NCI-H187 (cell line): ENCODE data around the gene LRRC14B.

Experiments
- DNase-seq, 2 experiments: peaks; one replicate each; lab custom pipeline; 2025; lab: John Stamatoyannopoulos, UW

The LRRC14B gene

DNA sequence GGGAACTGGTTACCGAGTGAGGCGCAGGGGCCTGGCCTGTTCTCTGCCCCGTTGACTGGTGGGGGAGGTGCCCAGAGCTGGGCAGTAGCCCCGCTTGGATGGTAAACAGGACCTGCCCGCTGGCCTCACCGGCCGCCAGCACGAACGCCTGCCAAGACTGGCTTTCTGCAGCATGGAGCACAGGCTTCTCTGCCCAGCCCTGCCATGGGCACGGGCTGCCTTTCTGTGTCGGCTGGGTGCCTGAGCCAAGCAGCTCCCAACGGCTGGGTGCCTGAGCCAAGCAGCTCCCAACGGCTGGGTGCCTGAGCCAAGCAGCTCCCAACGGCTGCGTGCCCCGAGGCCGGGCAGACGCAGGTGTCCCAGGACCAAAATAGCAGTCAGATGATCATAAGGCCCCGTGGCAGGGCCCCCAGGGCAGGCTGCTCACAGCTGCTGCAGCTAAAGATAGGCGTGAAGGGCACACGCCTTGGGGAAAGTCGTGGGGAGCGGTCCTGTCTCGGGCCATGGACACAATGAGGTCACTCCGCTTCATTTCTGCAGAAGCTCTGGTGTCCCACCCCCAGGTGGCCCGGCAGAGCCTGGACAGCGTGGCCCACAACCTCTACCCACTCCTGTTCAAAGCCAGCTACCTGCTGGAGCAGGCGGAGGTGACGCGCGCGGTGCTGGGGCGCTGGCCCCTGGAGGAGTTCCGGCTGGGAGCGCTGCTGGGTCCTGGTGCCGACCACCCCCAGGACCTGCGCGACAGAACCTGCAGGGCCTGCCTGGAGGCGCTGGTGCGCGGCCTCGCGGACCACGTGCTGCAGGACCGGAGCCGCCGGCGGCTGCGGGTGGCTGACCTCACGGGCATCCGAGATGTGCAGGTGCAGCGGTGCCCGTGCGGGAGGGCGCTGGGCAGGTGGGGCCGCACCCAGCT, at the start of gene LRRC14B:
Gene LRRC14B (plus strand): TSS at position 460 of the 913 bp plus-strand sequence. CDS start 44 bp downstream, at position 504.
- DNase-seq, result no peak

DNA sequence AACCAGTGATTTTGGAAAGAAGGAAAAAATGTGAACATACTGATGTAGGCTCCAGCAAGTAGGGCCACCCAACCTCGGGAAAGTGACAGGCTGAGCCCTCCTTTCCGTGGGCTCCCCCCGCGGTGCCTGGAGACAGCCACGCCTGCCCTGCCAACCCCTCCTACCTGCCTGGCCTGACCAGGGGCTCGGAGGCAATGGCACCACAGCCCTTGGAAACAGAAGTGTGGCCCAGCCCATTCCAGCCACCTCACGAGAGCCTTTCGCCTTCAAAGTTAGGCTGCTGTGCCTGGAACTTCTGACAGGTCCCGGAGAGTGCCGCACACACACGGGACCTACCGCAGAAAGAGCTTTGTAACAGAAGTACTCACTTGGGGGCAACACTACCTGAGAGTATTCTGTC, 49.5 kb upstream of the LRRC14B start:
- no peak for DNase-seq

DNA sequence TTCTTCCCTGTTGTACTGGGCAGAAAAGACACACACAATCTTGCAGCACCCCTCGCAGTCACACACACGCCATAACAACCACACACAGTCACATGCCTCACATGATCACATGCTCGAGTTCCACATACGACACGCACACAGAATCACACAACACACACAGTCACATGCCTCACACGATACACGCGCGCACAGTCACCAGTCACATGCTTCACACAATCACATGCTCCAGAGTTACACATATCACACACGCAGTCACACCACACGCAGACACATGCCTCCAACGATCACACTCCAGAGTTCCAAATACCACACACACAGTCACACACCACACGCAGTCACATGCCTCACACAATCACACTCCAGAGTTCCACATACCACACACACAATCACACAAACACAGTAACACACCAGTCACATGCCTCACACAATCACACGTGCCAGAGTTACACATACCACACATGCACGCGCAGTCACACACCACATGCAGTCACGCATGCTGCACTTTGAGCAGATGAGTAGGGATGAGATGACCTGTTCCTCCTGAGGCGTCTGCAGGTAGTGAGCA, 49.0 kb upstream of the LRRC14B start:
- no peak for DNase-seq

DNA sequence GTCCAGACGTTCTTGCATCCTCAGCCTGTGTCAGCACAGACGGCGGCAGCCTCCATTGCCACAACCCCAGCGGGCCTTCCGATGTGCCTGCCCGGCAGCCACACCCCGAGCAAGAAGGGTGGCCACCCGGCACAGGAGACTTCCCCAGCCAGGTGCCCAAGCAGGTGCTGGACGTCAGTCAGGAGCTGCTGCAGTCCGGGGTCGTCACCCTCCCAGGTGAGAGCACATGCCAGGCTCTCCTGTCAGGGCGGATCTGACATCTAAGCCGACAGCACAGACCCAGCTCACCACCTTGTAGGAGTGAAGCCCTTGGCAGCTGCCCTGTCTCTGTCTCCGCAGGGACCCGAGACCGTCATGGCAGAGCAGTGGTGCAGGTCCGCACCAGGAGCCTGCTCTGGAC, 48.3 kb upstream of the LRRC14B start:
- no peak for DNase-seq

DNA sequence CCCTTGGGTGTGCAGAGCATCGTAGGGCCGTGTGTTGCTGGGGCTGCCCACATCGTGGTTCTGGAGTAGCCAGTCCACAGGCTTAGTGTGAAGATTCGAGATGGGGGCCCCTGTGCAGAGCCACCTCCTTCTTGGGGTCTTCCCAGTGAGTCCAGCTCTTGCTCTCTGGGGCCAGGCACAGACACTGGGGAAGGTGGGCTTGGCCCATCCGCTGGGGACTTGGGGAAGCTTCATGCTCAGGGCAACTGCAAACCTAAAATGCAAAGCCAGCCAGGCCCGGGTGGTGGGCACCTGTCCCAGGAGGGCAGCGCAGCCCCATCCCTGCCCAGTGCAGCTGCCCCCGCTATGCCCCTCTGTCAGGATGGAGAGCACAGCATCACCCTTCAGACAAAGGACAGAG, 46.4 kb upstream of the LRRC14B start:
- DNase-seq, result no peak

DNA sequence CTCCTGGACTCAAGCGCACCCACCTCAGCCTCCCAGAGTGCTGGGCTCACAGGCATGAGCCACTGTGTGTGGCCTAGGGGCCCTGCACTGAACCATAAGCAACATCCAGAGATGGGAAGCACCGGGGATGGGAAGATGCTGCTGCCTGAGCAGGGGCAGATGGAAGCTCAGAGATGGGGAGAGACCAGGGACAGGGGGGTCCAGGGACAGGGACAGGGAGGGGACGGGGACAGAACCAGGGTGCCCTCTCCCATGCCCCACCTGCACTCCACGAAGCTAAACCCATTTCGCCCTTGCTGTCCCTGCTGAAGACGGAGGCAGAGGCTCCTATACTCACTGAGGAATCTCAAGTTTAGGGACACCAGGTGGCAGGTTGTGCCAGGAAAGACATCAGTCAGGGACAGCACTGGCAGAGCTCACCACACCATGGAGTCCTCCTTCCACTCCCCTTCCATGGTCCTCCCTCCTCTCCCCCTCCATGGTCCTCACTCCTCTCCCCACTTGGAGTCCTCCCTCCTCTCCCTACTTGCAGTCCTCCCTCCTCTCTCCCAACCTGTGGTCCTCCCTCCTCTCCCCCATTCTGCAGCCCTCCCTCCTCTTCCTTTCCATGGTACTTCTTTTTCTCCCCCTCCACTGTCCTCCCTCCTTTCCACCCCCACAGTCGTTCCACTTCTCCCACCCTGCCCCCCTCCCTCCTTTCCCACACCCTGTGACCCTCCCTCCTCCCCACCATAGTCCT, 45.5 kb upstream of the LRRC14B start:
- DNase-seq, result no peak

GRCh38 chr5:147751-148150, 43.5 kb upstream of the LRRC14B start:
- DNase-seq, result no peak

GRCh38 chr5:149745-150485, 41.4 kb upstream of the LRRC14B start:
- DNase-seq, result no peak

DNA sequence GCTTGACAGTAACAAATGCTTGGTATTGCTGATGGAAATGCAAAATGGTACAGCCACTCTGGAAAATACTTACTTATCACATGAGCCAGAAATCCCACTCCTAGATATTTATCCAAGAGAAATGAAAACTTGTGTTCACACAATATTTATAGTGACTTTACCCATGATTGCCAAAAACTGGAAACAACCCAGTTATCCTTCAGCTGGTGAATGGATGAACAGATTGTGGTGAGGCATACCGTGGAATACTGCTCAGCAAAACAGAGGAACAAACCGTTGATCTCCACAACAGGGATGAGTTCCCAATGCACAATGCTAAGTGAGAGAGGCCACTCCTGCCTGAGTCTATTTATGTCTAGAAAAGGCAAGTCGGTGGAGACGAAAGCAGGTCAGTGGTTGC, 40.5 kb upstream of the LRRC14B start:
- DNase-seq, result no peak

GRCh38 chr5:152077-152476, 39.2 kb upstream of the LRRC14B start:
- DNase-seq, result no peak

- no peak for DNase-seq
These were observed 38.0 kb upstream of the LRRC14B start for GRCh38 chr5:153256-153655.

DNA sequence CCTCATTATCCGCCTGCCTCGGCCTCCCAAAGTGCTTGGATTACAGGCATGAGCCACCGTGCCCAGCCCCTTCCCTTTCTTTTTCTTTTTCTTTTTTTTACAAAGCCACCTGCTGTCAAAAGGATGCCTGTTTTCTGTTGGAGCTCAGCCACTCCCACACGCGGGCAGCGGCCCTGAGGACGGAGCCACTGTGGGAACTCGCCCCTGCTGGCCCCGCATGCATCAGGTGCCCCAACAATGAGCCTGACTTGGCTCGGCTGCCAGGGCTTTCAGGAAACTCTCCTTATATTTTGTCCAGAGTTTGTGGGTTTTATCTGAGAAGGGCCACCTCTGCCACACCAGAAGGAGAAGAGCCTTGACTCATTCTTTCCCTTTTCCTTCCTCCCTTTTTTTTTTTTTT, 37.1 kb upstream of the LRRC14B start:
- DNase-seq, result no peak

DNA sequence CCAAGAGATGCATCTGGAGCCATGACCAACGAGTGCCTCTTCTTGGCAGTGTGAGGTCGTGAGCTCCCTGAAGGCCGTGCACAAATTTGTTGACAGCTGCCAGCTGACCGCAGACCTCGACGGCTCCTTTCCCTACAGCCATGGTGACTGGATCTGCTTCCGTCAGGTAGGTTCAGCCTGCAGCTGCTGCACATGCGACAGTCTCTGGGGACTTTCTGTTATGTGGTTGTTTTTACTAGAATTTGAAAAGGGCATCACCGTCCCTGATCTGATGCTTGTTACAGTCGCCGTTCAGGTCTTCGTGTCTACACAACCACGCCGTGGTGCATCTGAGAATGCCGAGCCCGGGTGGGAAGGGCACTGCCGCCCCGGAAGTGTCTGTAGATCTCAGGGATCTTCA, 36.5 kb upstream of the LRRC14B start:
- no peak for DNase-seq

DNA sequence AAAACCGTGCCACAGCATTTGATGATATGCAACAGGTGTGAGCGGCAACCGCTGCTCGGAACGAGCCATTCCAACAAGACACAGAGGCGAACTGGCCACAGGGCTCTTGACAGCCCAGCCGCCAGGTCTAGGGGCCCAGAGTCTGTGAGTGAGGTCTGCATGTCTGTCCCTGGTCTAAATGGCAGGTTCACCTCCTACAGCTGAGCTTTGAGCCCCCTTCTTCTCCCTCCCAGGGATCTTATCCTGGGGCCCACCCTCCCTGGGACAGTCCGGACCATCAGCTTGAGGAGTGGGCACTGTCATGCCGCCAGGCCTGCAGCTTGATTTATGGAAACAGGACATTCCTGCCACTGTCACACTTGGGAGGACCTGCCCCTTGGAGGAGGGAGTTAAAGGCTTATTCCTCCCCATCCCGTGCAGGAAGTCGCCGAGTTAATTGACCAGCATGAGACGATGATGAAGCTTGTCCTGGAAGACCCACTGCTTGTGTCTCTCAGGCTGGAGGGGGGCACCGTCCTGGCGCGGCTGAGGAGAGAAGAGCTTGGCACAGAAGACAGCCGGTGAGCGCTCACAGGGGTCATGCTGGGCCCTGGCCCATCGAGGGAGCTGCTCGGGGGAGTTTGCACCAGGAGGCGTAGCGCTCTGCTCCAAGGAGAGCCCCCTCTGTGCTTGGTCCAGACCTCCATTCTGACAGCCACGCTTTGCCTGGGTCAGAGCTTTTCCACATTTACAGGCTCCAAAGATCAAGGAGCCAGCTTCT, 35.5 kb upstream of the LRRC14B start:
- no peak for DNase-seq

DNA sequence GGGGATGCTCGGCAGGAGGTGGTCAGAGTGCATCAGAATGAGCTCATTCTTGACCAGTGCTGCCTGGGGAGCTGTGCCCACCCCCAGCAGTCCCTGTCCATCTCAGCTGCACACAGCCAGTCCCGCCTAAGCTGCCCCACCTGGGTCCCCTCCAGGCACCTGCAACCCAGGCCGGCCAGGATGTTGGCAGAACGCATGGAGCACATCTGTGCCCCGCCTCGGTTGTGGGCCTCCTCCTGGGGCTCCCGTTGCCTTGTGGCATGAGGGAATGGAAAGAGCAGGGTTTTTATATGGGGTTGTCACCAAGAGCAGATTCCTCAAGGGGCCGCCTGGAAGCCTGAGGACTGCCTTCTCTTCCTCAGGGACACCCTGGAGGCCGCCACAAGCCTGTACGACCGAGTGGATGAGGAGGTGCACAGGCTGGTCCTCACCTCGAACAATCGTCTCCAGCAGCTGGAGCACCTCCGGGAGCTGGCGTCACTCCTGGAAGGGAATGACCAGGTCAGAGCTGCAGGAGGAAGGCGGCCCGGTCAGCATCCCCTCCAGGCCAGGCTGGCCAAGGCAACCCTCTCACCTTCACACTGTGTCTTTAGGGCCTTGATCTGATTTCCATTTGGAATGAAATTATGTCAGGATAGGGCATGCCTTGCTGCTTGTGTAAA, 34.8 kb upstream of the LRRC14B start:
- no peak for DNase-seq

DNA sequence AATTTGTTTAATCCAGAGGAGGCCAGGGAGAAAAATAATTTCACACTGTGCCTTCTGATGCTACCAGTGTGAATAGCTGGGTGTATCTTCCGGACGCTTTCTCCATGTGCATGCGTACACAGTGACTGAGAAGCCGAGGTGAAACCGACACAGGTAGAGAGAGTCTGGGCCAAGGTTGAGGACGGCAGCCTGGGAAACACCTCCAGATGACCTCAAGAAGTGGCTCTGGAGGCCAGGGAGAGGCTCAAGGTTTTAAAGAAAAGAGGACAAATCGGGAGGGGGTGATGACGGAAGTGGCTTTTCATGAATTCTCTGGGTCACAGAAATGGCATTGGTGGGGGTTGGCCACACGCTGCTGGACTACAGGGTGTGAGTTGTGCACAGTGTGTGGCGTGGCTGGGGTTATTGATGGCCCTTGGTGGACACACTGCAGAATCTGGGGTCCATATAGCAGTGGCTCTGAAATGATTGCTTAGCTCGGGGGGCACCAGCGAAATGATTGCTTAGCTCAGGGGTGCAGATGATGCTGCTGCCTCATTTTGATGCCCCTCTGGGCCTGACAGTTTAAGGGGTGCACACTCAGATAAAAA, 34.1 kb upstream of the LRRC14B start:
- DNase-seq, result no peak

GRCh38 chr5:157801-158200, 33.5 kb upstream of the LRRC14B start:
- DNase-seq, result no peak

GRCh38 chr5:158807-159447, 32.4 kb upstream of the LRRC14B start:
- DNase-seq, result no peak

- DNase-seq, result no peak
These were observed 31.7 kb upstream of the LRRC14B start for GRCh38 chr5:159448-160172.
